ENCODE measurements around the gene FERMT2.

FERMT2 gene

GRCh38 chr14:52895000-52895399 lies 55.9 kb downstream of the FERMT2 start:
- TF ChIP-seq CTCF (IDR thresholded peaks at IDR 0.05; ENCODE audit: low read length, missing control alignments) = no peak
- H3K4me3 ChIP-seq (replicated peaks; ENCODE audit: low read depth, low read length) = no peak overlapping the region
- DNase-seq (ENCODE audit: low read depth) = no peak

DNA sequence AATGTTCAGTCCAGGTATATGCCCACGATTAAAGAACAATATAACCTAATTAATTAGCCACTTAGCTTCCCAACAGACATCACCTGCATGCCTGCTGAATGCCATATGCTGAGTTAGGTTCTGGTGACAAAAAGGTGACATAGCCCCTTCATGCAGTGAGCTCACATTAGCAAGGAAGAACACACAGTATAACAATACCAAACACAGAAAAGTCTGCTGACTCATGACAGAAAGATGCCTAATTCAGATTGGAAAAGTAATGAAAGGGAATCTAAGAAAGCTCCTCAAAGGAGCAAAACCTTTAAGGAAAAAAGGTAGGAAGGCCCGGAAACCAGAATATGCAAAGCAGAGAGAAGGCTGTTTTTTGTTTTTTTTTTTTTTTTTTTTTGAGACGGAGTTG lies 59.0 kb downstream of the FERMT2 start:
- no peak overlapping the region for H3K4me3 ChIP-seq (replicated peaks; ENCODE audit: low read depth, low read length)
- DNase-seq (ENCODE audit: low read depth) = no peak
- no peak for TF ChIP-seq CTCF (IDR thresholded peaks at IDR 0.05; ENCODE audit: low read length, missing control alignments)

- DNase-seq (ENCODE audit: low read depth) = no peak
- H3K4me3 ChIP-seq (replicated peaks; ENCODE audit: low read depth, low read length) = no peak overlapping the region
- TF ChIP-seq CTCF (IDR thresholded peaks at IDR 0.05; ENCODE audit: low read length, missing control alignments) = no peak
Observed at GRCh38 chr14:52888839-52889838, 61.7 kb downstream of the FERMT2 start.

DNA sequence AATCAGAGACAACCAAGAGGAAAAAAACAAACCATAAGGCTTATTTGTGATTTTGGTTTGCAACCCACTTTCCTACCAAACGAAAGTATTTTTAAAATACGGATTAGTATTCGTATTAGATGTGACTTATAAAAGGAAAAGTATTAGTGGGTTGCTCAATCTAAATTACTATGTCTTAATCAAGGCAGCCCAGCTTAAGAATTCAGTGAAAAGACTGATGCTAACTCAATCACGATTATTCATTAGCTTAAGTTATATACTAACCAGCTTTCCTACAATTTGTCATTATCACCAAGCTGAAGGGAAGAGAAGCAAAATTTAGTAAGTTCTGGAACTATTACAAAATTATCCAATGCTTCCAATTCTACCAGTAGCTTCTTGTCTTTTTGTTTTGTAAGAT lies 62.7 kb downstream of the FERMT2 start:
- no peak for DNase-seq (ENCODE audit: low read depth)
- no peak for TF ChIP-seq CTCF (IDR thresholded peaks at IDR 0.05; ENCODE audit: low read length, missing control alignments)
- H3K4me3 ChIP-seq (replicated peaks; ENCODE audit: low read depth, low read length) = no peak overlapping the region

DNA sequence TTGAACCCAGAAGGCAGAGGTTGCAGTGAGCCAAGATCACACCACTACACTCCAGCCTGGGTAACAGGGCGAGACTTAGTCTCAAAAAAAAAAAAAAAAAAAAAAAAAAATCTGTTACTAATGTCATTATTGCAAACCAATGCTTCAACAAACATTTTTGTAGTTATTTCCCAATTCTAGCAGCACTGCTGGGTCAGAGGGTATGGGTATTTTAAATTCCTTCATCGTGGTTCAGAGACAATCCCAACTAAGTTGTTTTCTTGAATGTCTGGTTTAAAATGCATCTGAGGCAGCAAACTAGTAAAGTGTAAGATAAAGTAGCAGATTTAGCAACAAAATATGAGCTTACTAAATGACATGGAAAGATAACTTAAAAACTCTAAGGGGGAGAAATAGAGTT lies 65.6 kb downstream of the FERMT2 start:
- DNase-seq (ENCODE audit: low read depth) = peak; percentile 45
- no peak for TF ChIP-seq CTCF (IDR thresholded peaks at IDR 0.05; ENCODE audit: low read length, missing control alignments)
- H3K4me3 ChIP-seq (replicated peaks; ENCODE audit: low read depth, low read length) = no peak overlapping the region

DNA sequence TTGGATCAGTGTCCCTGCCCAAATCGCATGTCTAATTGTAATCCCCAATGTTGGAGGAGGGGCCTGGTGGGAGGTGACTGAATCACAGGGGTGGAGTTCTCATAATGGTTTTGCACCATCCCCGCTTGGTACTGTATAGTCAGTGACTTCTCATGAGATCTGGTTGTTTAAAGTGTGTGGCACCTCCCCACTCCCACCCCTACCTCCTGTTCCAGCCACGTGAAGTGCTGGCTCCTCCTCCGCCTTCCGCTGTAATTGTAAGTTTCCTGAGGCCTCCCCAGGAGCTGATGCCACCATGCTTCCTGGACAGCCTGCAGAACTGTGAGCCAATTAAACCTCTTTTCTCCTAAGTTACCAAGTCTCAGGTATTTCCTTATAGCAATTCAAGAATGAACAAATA lies 67.2 kb downstream of the FERMT2 start:
- H3K4me3 ChIP-seq (replicated peaks; ENCODE audit: low read depth, low read length) = no peak overlapping the region
- no peak for DNase-seq (ENCODE audit: low read depth)
- TF ChIP-seq CTCF (IDR thresholded peaks at IDR 0.05; ENCODE audit: low read length, missing control alignments) = no peak

GRCh38 chr14:52882824-52883223 lies 68.0 kb downstream of the FERMT2 start:
- TF ChIP-seq CTCF (IDR thresholded peaks at IDR 0.05; ENCODE audit: low read length, missing control alignments) = no peak
- no peak for DNase-seq (ENCODE audit: low read depth)
- no peak overlapping the region for H3K4me3 ChIP-seq (replicated peaks; ENCODE audit: low read depth, low read length)

Measured in fibroblast of pulmonary artery (primary cell).